Measurements from ENCODE around the gene TLNRD1.

GRCh38 chr15:81026836-81027599 lies 26.3 kb downstream of the TLNRD1 start:
- no peak for TF ChIP-seq CTCF (IDR thresholded peaks at IDR 0.05; ENCODE audit: low read depth, low read length)
- TF ChIP-seq EZH2phosphoT487 (IDR thresholded peaks at IDR 0.05; ENCODE audit: low read depth), result no peak

Data from OCI-LY3 (cell line).